H9 (cell line): ENCODE data around the gene PXK. TPM values are rescaled to one million over a fixed set of nuclear protein-coding genes. Genes with fewer than 3 reads are reported as not detected.

Experiments used
- DNase-seq: peaks from one replicate; pipeline ENCODE4 v3.0.0-alpha.2; 2017
- H2AFZ ChIP-seq: one replicate; pipeline ENCODE4 v1.6.1; 2013; ENCODE audit warnings: mild to moderate bottlenecking, low read length, control low read depth, moderate library complexity
- H2AK5ac ChIP-seq: 2 replicates; pipeline ENCODE4 v1.6.1; 2013; ENCODE audit warnings: low read length, control low read depth, mixed read lengths; ENCODE audit not compliant: insufficient read length
- H2BK120ac ChIP-seq: one replicate; pipeline ENCODE4 v1.6.1; 2013; ENCODE audit warnings: low read depth, mild to moderate bottlenecking, low read length, control low read depth, inconsistent platforms; ENCODE audit not compliant: poor library complexity, severe bottlenecking
- H2BK12ac ChIP-seq: 2 replicates; pipeline ENCODE4 v1.6.1; 2013; ENCODE audit warnings: low read length, control low read depth, mixed read lengths, low read depth; ENCODE audit not compliant: insufficient read length
- H2BK15ac ChIP-seq: 2 replicates; pipeline ENCODE4 v1.6.1; 2013; ENCODE audit warnings: low read depth, low read length, control low read depth
- H2BK20ac ChIP-seq: one replicate; pipeline ENCODE4 v1.6.1; 2013; ENCODE audit warnings: low read depth, mild to moderate bottlenecking, low read length, control low read depth, inconsistent platforms; ENCODE audit not compliant: poor library complexity, severe bottlenecking
- H2BK5ac ChIP-seq: 2 replicates; pipeline ENCODE4 v1.6.1; 2013; ENCODE audit warnings: low read length, control low read depth, mixed read lengths; ENCODE audit not compliant: insufficient read length
- H3K14ac ChIP-seq: 2 replicates; pipeline ENCODE4 v1.6.1; 2013; ENCODE audit warnings: low read length, control low read depth; ENCODE audit not compliant: insufficient read depth
- H3K18ac ChIP-seq: 2 replicates; pipeline ENCODE4 v1.6.1; 2013; ENCODE audit warnings: low read depth, mild to moderate bottlenecking, mixed read lengths, low read length, control low read depth; ENCODE audit not compliant: insufficient read length
- H3K23ac ChIP-seq: 2 replicates; pipeline ENCODE4 v1.6.1; 2013; ENCODE audit warnings: low read length, control low read depth, mixed read lengths, low read depth; ENCODE audit not compliant: insufficient read length
- H3K23me2 ChIP-seq: 2 replicates; pipeline ENCODE4 v1.6.1; 2013; ENCODE audit warnings: low read depth, mild to moderate bottlenecking, mixed read lengths, low read length, control low read depth; ENCODE audit not compliant: insufficient read length, poor library complexity, severe bottlenecking
- H3K27ac ChIP-seq: 2 replicates; pipeline ENCODE4 v1.5.1; 2013; ENCODE audit warnings: low read length, control low read depth, mixed read lengths, low read depth; ENCODE audit not compliant: insufficient read length
- H3K27me3 ChIP-seq: 2 replicates; pipeline ENCODE4 v1.6.1; 2013; ENCODE audit warnings: low read length, control low read depth, inconsistent platforms; ENCODE audit not compliant: insufficient read depth
- H3K4ac ChIP-seq: 2 replicates; pipeline ENCODE4 v1.6.1; 2013; ENCODE audit warnings: low read depth, mild to moderate bottlenecking, control low read depth, inconsistent platforms, low read length, moderate library complexity
- H3K4me1 ChIP-seq: 2 replicates; pipeline ENCODE4 v1.6.1; 2013; ENCODE audit warnings: low read length, control low read depth, inconsistent platforms; ENCODE audit not compliant: insufficient read depth
- H3K4me2 ChIP-seq: 2 replicates; pipeline ENCODE4 v1.6.1; 2013; ENCODE audit warnings: low read length, control low read depth, mixed read lengths; ENCODE audit not compliant: insufficient read length, insufficient read depth
- H3K56ac ChIP-seq: 2 replicates; pipeline ENCODE4 v1.6.1; 2013; ENCODE audit warnings: low read depth, mild to moderate bottlenecking, mixed read lengths, low read length, control low read depth; ENCODE audit not compliant: insufficient read length
- H3K79me1 ChIP-seq: 2 replicates; pipeline ENCODE4 v1.6.1; 2013; ENCODE audit warnings: low read depth, mild to moderate bottlenecking, moderate library complexity, low read length, control low read depth, inconsistent platforms; ENCODE audit not compliant: insufficient read depth, poor library complexity, severe bottlenecking
- H3K79me2 ChIP-seq: 2 replicates; pipeline ENCODE4 v1.6.1; 2013; ENCODE audit warnings: low read length, control low read depth, inconsistent platforms; ENCODE audit not compliant: insufficient read depth
- H3K9ac ChIP-seq: 2 replicates; pipeline ENCODE4 v1.6.1; 2013; ENCODE audit warnings: low read length, control low read depth, mixed read lengths; ENCODE audit not compliant: insufficient read length; ENCODE audit errors: extremely low read depth
- H3K9me3 ChIP-seq: one replicate; pipeline ENCODE4 v1.6.1; 2013; ENCODE audit warnings: low read depth, low read length, inconsistent platforms; ENCODE audit not compliant: control insufficient read depth
- H3T11ph ChIP-seq: one replicate; pipeline ENCODE4 v1.6.1; 2013; ENCODE audit warnings: mild to moderate bottlenecking, low read length, control low read depth, inconsistent platforms
- H4K20me1 ChIP-seq: one replicate; pipeline ENCODE4 v1.6.1; 2013; ENCODE audit not compliant: control insufficient read depth, insufficient read length, insufficient read depth
- H4K5ac ChIP-seq: 2 replicates; pipeline ENCODE4 v1.6.1; 2013; ENCODE audit warnings: low read depth, mild to moderate bottlenecking, mixed read lengths, low read length, control low read depth; ENCODE audit not compliant: insufficient read length
- H4K8ac ChIP-seq: replicated peaks from 2 replicates; pipeline ENCODE4 v1.6.1; 2013; ENCODE audit warnings: low read length, control low read depth, mixed read lengths, low read depth; ENCODE audit not compliant: insufficient read length
- H4K91ac ChIP-seq: 2 replicates; pipeline ENCODE4 v1.6.1; 2013; ENCODE audit warnings: low read depth, mild to moderate bottlenecking, moderate library complexity, mixed read lengths, low read length, control low read depth; ENCODE audit not compliant: insufficient read length
- H3K27ac Mint-ChIP-seq, 3 experiments: 2 replicates in 2 of 3; 3 replicates in 1 of 3; pipeline ENCODE4 v1.8.0; 2020 to 2021; ENCODE audit warnings: mixed read lengths in 3 of 3, mild to moderate bottlenecking in 1 of 3, moderate library complexity in 1 of 3
- H3K27me3 Mint-ChIP-seq: 2 replicates; pipeline ENCODE4 v1.8.0; 2021; ENCODE audit warnings: low read depth, mild to moderate bottlenecking, moderate library complexity, mixed read lengths
- H3K36me3 Mint-ChIP-seq, 3 experiments: 2 replicates in 2 of 3; 3 replicates in 1 of 3; pipeline ENCODE4 v1.8.0; 2020 to 2021; ENCODE audit warnings: low read depth in 3 of 3, mixed read lengths in 3 of 3; ENCODE audit not compliant: insufficient read depth in 1 of 3
- H3K4me1 Mint-ChIP-seq, 2 experiments: 2 replicates each; pipeline ENCODE4 v1.8.0; 2020; ENCODE audit warnings: mixed read lengths in 2 of 2
- H3K4me3 Mint-ChIP-seq, 2 experiments: 2 replicates in 1 of 2; 3 replicates in 1 of 2; pipeline ENCODE4 v1.8.0; 2020 to 2021; ENCODE audit warnings: mild to moderate bottlenecking in 2 of 2, mixed read lengths in 2 of 2, moderate library complexity in 1 of 2
- H3K9me3 Mint-ChIP-seq, 2 experiments: 2 replicates in 1 of 2; 3 replicates in 1 of 2; pipeline ENCODE4 v1.8.0; 2020; ENCODE audit warnings: mild to moderate bottlenecking in 2 of 2, mixed read lengths in 2 of 2, moderate library complexity in 1 of 2
- WGBS: extraction: QIAGEN DNeasy Blood & Tissue Kit; methylation state at CpG from one replicate; pipeline ENCODE4 v1.1.7; 2013; ENCODE audit warnings: missing lambda C conversion rate, low lambda C conversion rate, mixed read lengths; ENCODE audit not compliant: insufficient read length; ENCODE audit errors: extremely low coverage; 5-methylcytosine and 5-hydroxymethylcytosine counted together
- total RNA-seq: library from RNA; stranded (reverse); gene quantifications from 2 replicates; pipeline ENCODE4 v1.2.1, GENCODE V29; 2021
- TF ChIP-seq, protein P1 (sequence below): fragments of 200-600 bp; sonication (generic); conservative IDR thresholded peaks from 3 replicates; pipeline ENCODE4 v1.8.0; 2021; ENCODE audit warnings: antibody characterized with exemption, mild to moderate bottlenecking

PXK gene
- total RNA-seq, 1 experiment from 2014 or later = 3.3 TPM

- Histone ChIP-seq H3K79me1 (no peaks in the 10 kb centered on the region), H3K23me2 (no peaks in the 10 kb centered on the region), H2AFZ (no peak overlapping the region), H4K91ac (no peak overlapping the region), H4K20me1 (no peaks in the 10 kb centered on the region), H3K27ac (no peak overlapping the region), H3K27me3 (no peaks in the 10 kb centered on the region), H4K8ac (no peak overlapping the region), H3T11ph (no peak overlapping the region), H3K23ac (no peak overlapping the region), H2BK15ac (no peak overlapping the region), H3K4me1 (no peaks in the 10 kb centered on the region), H4K5ac (no peak overlapping the region), H3K18ac (no peak overlapping the region), H2BK12ac (no peak overlapping the region), H3K9ac (no peak overlapping the region), H3K56ac (no peak overlapping the region), H2BK20ac (no peak overlapping the region), H3K4me2 (no peak overlapping the region), H3K9me3 (no peaks in the 10 kb centered on the region), H2BK120ac (no peak overlapping the region), H3K79me2 (no peaks in the 10 kb centered on the region), H2AK5ac (no peak overlapping the region), H3K4ac (no peak overlapping the region), H2BK5ac (no peak overlapping the region), H3K14ac (no peak overlapping the region)
- DNase-seq = no peak
- no peak overlapping the region; a peak in 1 of 7 replicates for H3K27ac Mint-ChIP-seq
- H3K36me3 Mint-ChIP-seq = no peaks in the 10 kb centered on the region; a peak in 1 of 7 replicates
- H3K4me1 Mint-ChIP-seq = peaks cover 21 to 25% of the 10 kb centered on the region in 2 experiments
- no peak overlapping the region for H3K4me3 Mint-ChIP-seq
- peaks cover 3% of the 10 kb centered on the region; the same call in 1 of the 2 replicates for H3K27me3 Mint-ChIP-seq
- TF ChIP-seq, protein P1, sequence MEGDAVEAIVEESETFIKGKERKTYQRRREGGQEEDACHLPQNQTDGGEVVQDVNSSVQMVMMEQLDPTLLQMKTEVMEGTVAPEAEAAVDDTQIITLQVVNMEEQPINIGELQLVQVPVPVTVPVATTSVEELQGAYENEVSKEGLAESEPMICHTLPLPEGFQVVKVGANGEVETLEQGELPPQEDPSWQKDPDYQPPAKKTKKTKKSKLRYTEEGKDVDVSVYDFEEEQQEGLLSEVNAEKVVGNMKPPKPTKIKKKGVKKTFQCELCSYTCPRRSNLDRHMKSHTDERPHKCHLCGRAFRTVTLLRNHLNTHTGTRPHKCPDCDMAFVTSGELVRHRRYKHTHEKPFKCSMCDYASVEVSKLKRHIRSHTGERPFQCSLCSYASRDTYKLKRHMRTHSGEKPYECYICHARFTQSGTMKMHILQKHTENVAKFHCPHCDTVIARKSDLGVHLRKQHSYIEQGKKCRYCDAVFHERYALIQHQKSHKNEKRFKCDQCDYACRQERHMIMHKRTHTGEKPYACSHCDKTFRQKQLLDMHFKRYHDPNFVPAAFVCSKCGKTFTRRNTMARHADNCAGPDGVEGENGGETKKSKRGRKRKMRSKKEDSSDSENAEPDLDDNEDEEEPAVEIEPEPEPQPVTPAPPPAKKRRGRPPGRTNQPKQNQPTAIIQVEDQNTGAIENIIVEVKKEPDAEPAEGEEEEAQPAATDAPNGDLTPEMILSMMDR = no peak
- WGBS = no CpG with 5 or more reads among the region's 3 CpGs
- H3K9me3 Mint-ChIP-seq = no peaks in the 10 kb centered on the region
Observed at GRCh38 chr3:58411036-58411435, 78.3 kb downstream of the PXK start.
